Transverse colon (tissue), 4 donors: ENCODE data around the gene BNC1. TPM values are rescaled to one million over a fixed set of nuclear protein-coding genes. Genes with fewer than 3 reads are reported as not detected.

Experiments
- DNase-seq: peaks from one replicate; pipeline ENCODE4 v3.0.0-alpha.2; 2019
- H3K27ac ChIP-seq, 4 donors: fragments of 200-600 bp; sonication (generic); 2 replicates each; pipeline ENCODE4 v1.5.1; 2016 to 2018; ENCODE audit warnings: inconsistent platforms in 4 of 4
- H3K27me3 ChIP-seq: fragments of 200-600 bp; sonication (generic); 2 replicates; pipeline ENCODE4 v1.5.1; 2017; ENCODE audit warnings: inconsistent platforms
- H3K36me3 ChIP-seq, 4 donors: fragments of 200-600 bp; sonication (generic); 2 replicates each; pipeline ENCODE4 v1.5.1; 2017 to 2019; ENCODE audit warnings: inconsistent platforms in 4 of 4
- H3K4me1 ChIP-seq, 4 donors: fragments of 200-600 bp; sonication (generic); 2 replicates each; pipeline ENCODE4 v1.5.1; 2017 to 2020; ENCODE audit warnings: inconsistent platforms in 4 of 4
- H3K4me3 ChIP-seq, 4 donors: fragments of 200-600 bp; sonication (generic); 1 replicate in 1 of 4; 2 replicates in 3 of 4; pipeline versions ENCODE4 v1.5.1 to v1.6.1; 2017 to 2019; ENCODE audit warnings: inconsistent platforms in 4 of 4
- H3K9me3 ChIP-seq, 2 donors: fragments of 200-600 bp; sonication (generic); 2 replicates each; pipeline ENCODE4 v1.5.1; 2017 to 2019; ENCODE audit warnings: inconsistent platforms in 2 of 2
- CTCF ChIP-seq, 5 experiments: fragments of 200-600 bp in 3 of 5; fragments of 450-650 bp in 2 of 5; sonication (generic) in 3 of 5; IDR thresholded peaks; 1 replicate in 2 of 5; 2 replicates in 3 of 5; pipeline ENCODE4 v1.5.1; 2016 to 2017; ENCODE audit warnings: antibody characterized with exemption in 5 of 5, inconsistent platforms in 3 of 5, mild to moderate bottlenecking in 2 of 5, moderate library complexity in 1 of 5
- EP300 ChIP-seq: sonication (generic); formaldehyde crosslinking; IDR thresholded peaks from one replicate; pipeline ENCODE4 v1.6.1; 2017; ENCODE audit warnings: antibody characterized with exemption, low read depth
- POLR2A ChIP-seq: fragments of 450-650 bp; IDR thresholded peaks from one replicate; pipeline ENCODE4 v1.6.1; 2016; ENCODE audit warnings: antibody characterized with exemption, mild to moderate bottlenecking, moderate library complexity
- POLR2AphosphoS5 ChIP-seq, 3 donors: sonication (generic); formaldehyde crosslinking; IDR thresholded peaks; one replicate each; pipeline ENCODE4 v1.6.1; 2016; ENCODE audit warnings: antibody characterized with exemption in 3 of 3
- WGBS, 2 donors: methylation state at CpG; one replicate each; pipeline ENCODE4 v1.1.5; 2018; ENCODE audit warnings: low coverage in 1 of 2; 5-methylcytosine and 5-hydroxymethylcytosine counted together
- in situ Hi-C, 4 donors: fragments of 200-750 bp; cut with MboI; loops; one replicate each; pipeline versions ENCODE4 v1.15.0 to v1.15.1; 2017; ENCODE audit warnings: low sequenced_read_pairs in 3 of 4, low pct_ligation_motif_present in 1 of 4, low pct_unique_long_range_greater_than_20kb in 1 of 4
- intact Hi-C: fragments of 100-400 bp; cut with DNase I; formaldehyde crosslinking; loops from one replicate; pipeline ENCODE4 v1.15.1; 2023; ENCODE audit warnings: low total_unique reads
- total RNA-seq, 4 donors: library from RNA; depleted of rRNA; stranded (reverse); fragments of >200 nt; gene quantifications; one replicate each; pipeline ENCODE4 v1.1.0, GENCODE V29; 2016

The BNC1 gene
- not detected for total RNA-seq

- peaks cover 79% of the 10 kb centered on the region for H3K27me3 ChIP-seq
Observed at GRCh38 chr15:83284559-83285283, at the start of gene BNC1. TSS of gene BNC1 (minus strand) at chr15:83284664. CDS start at chr15:83284628, 36 bp downstream.

GRCh38 chr15:83327041-83327440 lies 42.6 kb upstream of the BNC1 start:
- Histone ChIP-seq H3K36me3 (no peaks in the 10 kb centered on the region), H3K4me1 (no peaks in the 10 kb centered on the region), H3K27me3 (no peaks in the 10 kb centered on the region), H3K9me3 (no peaks in the 10 kb centered on the region), H3K4me3 (no peak overlapping the region), H3K27ac (no peak overlapping the region)
- WGBS, 2 donors, result 81 to 100% methylated on average over 1 to 4 of the region's 4 CpGs
- TF ChIP-seq CTCF (IDR thresholded peaks at IDR 0.05), result no peak
- TF ChIP-seq POLR2A, result no peak
- TF ChIP-seq EP300, result no peak
- TF ChIP-seq POLR2AphosphoS5 (IDR thresholded peaks at IDR 0.05), result no peak
- intact Hi-C loops, result no loop called here
- DNase-seq, result no peak
- in situ Hi-C loops, result no loop called here

More at GRCh38 chr15:83284559-83285283, at the start of gene BNC1:
- H3K27ac ChIP-seq, result no peak within 1 kb of the TSS
- no peak for TF ChIP-seq POLR2AphosphoS5 (IDR thresholded peaks at IDR 0.05)
- TF ChIP-seq CTCF (IDR thresholded peaks at IDR 0.05), result no peak
- no peak for TF ChIP-seq POLR2A
- no peak for TF ChIP-seq EP300
- 24% methylated on average over 64 of the region's 93 CpGs; no CpG with 5 or more reads in 1 of the 2 donors for WGBS, 2 donors
- H3K36me3 ChIP-seq, result no peaks in the 10 kb centered on the region
- H3K4me1 ChIP-seq, result peaks cover 0 to 11% (median 9%) of the 10 kb centered on the region in 4 donors
- in situ Hi-C loops (no loop called here), intact Hi-C loops (no loop called here)
- DNase-seq, result no peak
- peak within 1 kb of the TSS; percentile 7 to 51 (median 22) for H3K4me3 ChIP-seq
- no peaks in the 10 kb centered on the region for H3K9me3 ChIP-seq

GRCh38 chr15:83324799-83325198 lies 40.3 kb upstream of the BNC1 start:
- Histone ChIP-seq H3K27ac (no peak overlapping the region), H3K27me3 (no peaks in the 10 kb centered on the region), H3K9me3 (no peaks in the 10 kb centered on the region), H3K4me1 (no peaks in the 10 kb centered on the region), H3K36me3 (no peaks in the 10 kb centered on the region), H3K4me3 (no peak overlapping the region)
- intact Hi-C loops, result no loop called here
- in situ Hi-C loops, result no loop called here
- 62 to 65% methylated on average over 2 of the region's 2 CpGs for WGBS, 2 donors
- TF ChIP-seq CTCF (IDR thresholded peaks at IDR 0.05) (no peak), EP300 (no peak), POLR2AphosphoS5 (IDR thresholded peaks at IDR 0.05) (no peak), POLR2A (no peak)
- DNase-seq, result no peak

GRCh38 chr15:83323296-83323711 lies 38.8 kb upstream of the BNC1 start:
- 54% methylated on average over 5 of the region's 9 CpGs; no CpG with 5 or more reads in 1 of the 2 donors for WGBS, 2 donors
- Histone ChIP-seq H3K27me3 (no peaks in the 10 kb centered on the region), H3K36me3 (no peaks in the 10 kb centered on the region), H3K4me3 (no peak overlapping the region), H3K27ac (no peak overlapping the region), H3K4me1 (no peaks in the 10 kb centered on the region), H3K9me3 (no peaks in the 10 kb centered on the region)
- in situ Hi-C loops (no loop called here), intact Hi-C loops (no loop called here)
- TF ChIP-seq EP300 (no peak), CTCF (IDR thresholded peaks at IDR 0.05) (no peak), POLR2A (no peak), POLR2AphosphoS5 (IDR thresholded peaks at IDR 0.05) (no peak)
- no peak for DNase-seq
